ENCODE measurements around the gene ETNK2.

DNA sequence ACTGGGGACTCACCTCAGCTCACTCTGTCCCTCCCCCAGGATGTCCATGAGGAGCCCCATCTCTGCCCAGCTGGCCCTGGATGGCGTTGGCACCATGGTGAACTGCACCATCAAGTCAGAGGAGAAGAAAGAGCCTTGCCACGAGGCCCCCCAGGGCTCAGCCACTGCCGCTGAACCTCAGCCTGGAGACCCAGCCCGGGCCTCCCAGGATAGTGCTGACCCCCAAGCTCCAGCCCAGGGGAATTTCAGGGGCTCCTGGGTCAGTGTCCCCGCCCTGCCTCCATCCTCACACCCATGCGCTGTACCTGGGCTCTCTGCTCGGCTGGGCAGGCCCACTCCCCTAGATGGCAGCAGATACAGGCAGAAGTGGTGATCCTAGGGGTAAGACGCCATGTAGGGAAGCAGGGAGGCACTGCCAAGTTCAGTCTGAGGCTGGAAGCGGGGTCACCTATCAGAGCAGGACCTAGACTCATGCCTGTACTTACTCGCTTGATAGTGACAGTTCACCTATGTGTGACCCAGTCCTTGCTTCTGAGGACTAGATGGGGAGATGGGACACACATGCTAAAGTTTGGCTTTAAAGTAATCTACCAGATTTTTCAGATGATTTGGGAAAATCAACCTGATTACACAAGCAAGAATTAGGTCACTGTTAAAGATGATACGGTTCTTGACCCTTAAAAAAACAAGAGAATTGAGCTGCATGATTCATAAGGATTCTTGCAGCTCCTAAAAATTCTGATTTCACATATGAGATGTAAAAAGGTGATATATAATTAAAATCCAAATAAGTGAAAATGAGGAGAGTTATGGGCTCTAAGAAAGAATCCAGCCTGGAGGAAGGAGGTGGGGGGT is 38.7 kb downstream of the ETNK2 start:
- TF ChIP-seq, protein P1, sequence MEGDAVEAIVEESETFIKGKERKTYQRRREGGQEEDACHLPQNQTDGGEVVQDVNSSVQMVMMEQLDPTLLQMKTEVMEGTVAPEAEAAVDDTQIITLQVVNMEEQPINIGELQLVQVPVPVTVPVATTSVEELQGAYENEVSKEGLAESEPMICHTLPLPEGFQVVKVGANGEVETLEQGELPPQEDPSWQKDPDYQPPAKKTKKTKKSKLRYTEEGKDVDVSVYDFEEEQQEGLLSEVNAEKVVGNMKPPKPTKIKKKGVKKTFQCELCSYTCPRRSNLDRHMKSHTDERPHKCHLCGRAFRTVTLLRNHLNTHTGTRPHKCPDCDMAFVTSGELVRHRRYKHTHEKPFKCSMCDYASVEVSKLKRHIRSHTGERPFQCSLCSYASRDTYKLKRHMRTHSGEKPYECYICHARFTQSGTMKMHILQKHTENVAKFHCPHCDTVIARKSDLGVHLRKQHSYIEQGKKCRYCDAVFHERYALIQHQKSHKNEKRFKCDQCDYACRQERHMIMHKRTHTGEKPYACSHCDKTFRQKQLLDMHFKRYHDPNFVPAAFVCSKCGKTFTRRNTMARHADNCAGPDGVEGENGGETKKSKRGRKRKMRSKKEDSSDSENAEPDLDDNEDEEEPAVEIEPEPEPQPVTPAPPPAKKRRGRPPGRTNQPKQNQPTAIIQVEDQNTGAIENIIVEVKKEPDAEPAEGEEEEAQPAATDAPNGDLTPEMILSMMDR (conservative IDR thresholded peaks at IDR 0.05; ENCODE audit: low read depth in 2 of 2), result peak; percentile 35 to 49
- TF ChIP-seq EZH2phosphoT487 (IDR thresholded peaks at IDR 0.05; ENCODE audit: unreplicated experiment) (no peak), EZH2 (IDR thresholded peaks at IDR 0.05; ENCODE audit: low read depth, unreplicated experiment) (no peak), JUNB (IDR thresholded peaks at IDR 0.05; ENCODE audit: unreplicated experiment) (no peak), POLR2AphosphoS5 (IDR thresholded peaks at IDR 0.05; ENCODE audit: low read depth) (no peak), REST (IDR thresholded peaks at IDR 0.05; ENCODE audit: unreplicated experiment) (no peak), ZNF331 (CRISPR knock-in tag; IDR thresholded peaks at IDR 0.05; ENCODE audit: low read depth) (no peak), CREB1 (CRISPR knock-in tag; IDR thresholded peaks at IDR 0.05; ENCODE audit: low read depth) (no peak), ZNF114 (CRISPR knock-in tag; IDR thresholded peaks at IDR 0.05) (no peak), ETS1 (IDR thresholded peaks at IDR 0.05) (no peak), NANOG (IDR thresholded peaks at IDR 0.05; ENCODE audit: borderline replicate concordance) (no peak)
